Fibroblast of mammary gland (primary cell): ENCODE measurements around the gene IDH3G.

Source experiments
- DNase-seq: peaks from one replicate; pipeline ENCODE4 v3.0.0-alpha.2; 2010; ENCODE audit warnings: low read depth
- H3K4me3 ChIP-seq: 2 replicates; pipeline ENCODE4 v1.5.1; 2011; ENCODE audit warnings: low read depth, mild to moderate bottlenecking, low read length, moderate library complexity; ENCODE audit not compliant: control insufficient read depth
- CTCF ChIP-seq: conservative IDR thresholded peaks from 2 replicates; pipeline ENCODE4 v1.5.1; 2011; ENCODE audit warnings: low read depth, low read length, inconsistent platforms; ENCODE audit not compliant: control insufficient read depth, insufficient read depth

IDH3G gene

GRCh38 chrX:153800177-153800722, 6.1 kb upstream of the IDH3G start:
- H3K4me3 ChIP-seq: no peak overlapping the region
- no peak for DNase-seq
- TF ChIP-seq CTCF: no peak

- no peak for TF ChIP-seq CTCF
- H3K4me3 ChIP-seq: no peak overlapping the region
- DNase-seq: no peak
These were observed 5.2 kb upstream of the IDH3G start for GRCh38 chrX:153799326-153799725.

GRCh38 chrX:153797415-153798015, 3.3 kb upstream of the IDH3G start:
- no peak for DNase-seq
- TF ChIP-seq CTCF: no peak
- no peak overlapping the region for H3K4me3 ChIP-seq

- H3K4me3 ChIP-seq: peak overlapping the region; percentile 66
- peak; percentile 3 for DNase-seq
- TF ChIP-seq CTCF: no peak
These were observed 982 bp upstream of the IDH3G start for GRCh38 chrX:153794897-153795816.

GRCh38 chrX:153793291-153793690, 884 bp downstream of the IDH3G start:
- DNase-seq: peak; percentile 22
- peak overlapping the region; percentile 74 for H3K4me3 ChIP-seq
- TF ChIP-seq CTCF: no peak

GRCh38 chrX:153792368-153792767, 1.8 kb downstream of the IDH3G start:
- no peak for DNase-seq
- no peak for TF ChIP-seq CTCF
- no peak overlapping the region for H3K4me3 ChIP-seq
